ENCODE results near the gene CLK4.
"Not testable (repeated sequence)": the region's sequence is repeated elsewhere in the genome, so short reads cannot be mapped to it uniquely, and the experiment has no call there.

CLK4 gene

DNA sequence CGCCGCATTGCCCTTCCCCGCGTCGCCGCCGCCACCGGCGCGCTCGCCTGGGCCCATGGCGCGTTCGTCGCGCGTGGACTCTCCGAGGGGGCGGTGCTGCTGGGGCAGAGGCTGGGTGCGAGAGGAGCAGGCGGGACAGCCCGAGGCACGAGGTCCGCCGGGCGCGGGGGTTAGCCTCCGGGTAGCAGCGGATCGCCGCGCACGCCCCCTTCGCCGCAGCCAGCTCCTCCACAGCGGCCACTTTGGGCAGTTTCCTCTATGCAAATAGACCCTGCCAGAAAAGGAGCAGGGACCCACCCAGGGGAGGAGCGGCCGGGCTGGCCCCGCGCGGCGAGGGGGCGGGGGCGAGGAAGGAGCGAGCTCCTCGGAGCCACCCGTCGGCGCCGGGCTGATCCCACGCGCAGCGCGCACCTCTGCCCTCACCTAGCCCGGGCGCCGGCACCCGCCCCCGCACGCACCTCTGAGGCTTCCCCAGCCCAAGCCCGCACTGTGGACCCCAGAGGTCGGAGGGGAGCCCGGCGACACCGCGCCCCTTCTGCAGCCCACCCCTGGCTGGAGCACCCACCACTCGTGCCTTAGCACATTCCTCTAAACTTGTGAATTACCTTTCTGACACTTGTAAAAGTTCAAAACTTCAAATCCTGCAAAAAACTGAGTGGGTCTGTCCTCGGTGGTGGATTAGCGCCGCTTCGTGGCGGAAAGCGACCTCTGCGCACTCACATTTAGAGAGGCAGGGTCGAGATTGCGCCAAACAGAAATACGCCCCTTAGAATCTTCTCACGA, 36.5 kb downstream of the CLK4 start, which contains the start of gene COL23A1:
Gene COL23A1 (minus strand): TSS at position 253 of the 783 bp plus-strand sequence.
- DNase-seq (ENCODE audit: low spot score): peak; percentile 65
- in situ Hi-C loops (cut with MboI; ENCODE audit: low sequenced_read_pairs, unreplicated experiment): no loop called here
- peak; percentile 44 for TF ChIP-seq CTCF (IDR thresholded peaks at IDR 0.05; ENCODE audit: borderline replicate concordance, control extremely low read depth, extremely low read depth, insufficient read depth, missing control alignments)

GRCh38 chr5:178589180-178590140, 37.4 kb downstream of the CLK4 start:
- in situ Hi-C loops (cut with MboI; ENCODE audit: low sequenced_read_pairs, unreplicated experiment): no loop called here
- DNase-seq (ENCODE audit: low spot score): no peak
- TF ChIP-seq CTCF (IDR thresholded peaks at IDR 0.05; ENCODE audit: borderline replicate concordance, control extremely low read depth, extremely low read depth, insufficient read depth, missing control alignments): no peak

- DNase-seq (ENCODE audit: low spot score): no peak
- no peak for TF ChIP-seq CTCF (IDR thresholded peaks at IDR 0.05; ENCODE audit: borderline replicate concordance, control extremely low read depth, extremely low read depth, insufficient read depth, missing control alignments)
- in situ Hi-C loops (cut with MboI; ENCODE audit: low sequenced_read_pairs, unreplicated experiment): no loop called here
Observed at GRCh38 chr5:178588769-178589168, 38.1 kb downstream of the CLK4 start.

DNA sequence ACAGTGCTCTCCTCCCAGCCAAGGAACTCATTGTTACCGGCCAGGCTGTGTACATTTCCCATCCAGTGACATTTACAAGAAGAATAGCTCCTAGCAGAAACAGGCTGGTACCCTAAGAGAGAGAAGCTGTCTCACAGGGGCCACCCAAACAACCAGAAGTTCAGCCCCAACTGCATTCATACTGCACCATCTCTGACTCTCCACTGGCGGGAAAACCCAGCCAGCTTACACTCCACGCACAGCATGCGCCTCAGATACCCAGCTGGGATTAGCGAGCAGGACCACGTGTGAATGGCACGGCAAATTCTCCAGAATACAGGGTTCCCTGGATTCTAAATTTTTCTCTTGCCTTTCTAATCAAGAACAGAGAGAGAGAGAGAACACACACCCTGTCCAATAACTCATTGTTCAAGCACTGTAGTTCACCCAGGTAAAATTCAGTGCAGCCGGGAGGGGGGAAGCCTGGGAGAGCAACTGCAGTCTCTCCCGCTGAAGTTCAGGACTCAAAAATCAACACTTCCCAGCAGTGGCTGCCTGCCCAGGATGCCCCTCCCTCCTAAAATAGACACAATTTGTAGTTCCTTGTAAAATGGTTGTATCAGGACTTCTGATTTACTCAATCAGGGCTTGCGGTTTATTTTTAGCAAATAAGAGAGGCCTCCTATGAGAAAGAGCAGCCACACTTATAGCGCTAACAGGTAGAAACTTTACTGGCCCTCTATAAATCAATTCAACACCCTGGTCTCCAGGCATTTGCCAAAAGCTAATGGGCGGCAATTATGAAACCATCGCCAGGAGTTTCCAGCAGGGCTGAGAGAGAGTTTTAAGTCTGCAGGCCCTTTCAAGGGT, 38.9 kb downstream of the CLK4 start:
- no peak for TF ChIP-seq CTCF (IDR thresholded peaks at IDR 0.05; ENCODE audit: borderline replicate concordance, control extremely low read depth, extremely low read depth, insufficient read depth, missing control alignments)
- no peak for DNase-seq (ENCODE audit: low spot score)
- in situ Hi-C loops (cut with MboI; ENCODE audit: low sequenced_read_pairs, unreplicated experiment): no loop called here

- DNase-seq (ENCODE audit: low spot score): no peak
- TF ChIP-seq CTCF (IDR thresholded peaks at IDR 0.05; ENCODE audit: borderline replicate concordance, control extremely low read depth, extremely low read depth, insufficient read depth, missing control alignments): no peak
- in situ Hi-C loops (cut with MboI; ENCODE audit: low sequenced_read_pairs, unreplicated experiment): no loop called here
Observed at GRCh38 chr5:178586396-178586795, 40.5 kb downstream of the CLK4 start.

- peak; percentile 61 for DNase-seq (ENCODE audit: low spot score)
- in situ Hi-C loops (cut with MboI; ENCODE audit: low sequenced_read_pairs, unreplicated experiment): not testable (repeated sequence)
Observed at GRCh38 chr5:178585421-178585820, 41.4 kb downstream of the CLK4 start.

All from GM13976 (cell line).